Cardiac septum (tissue), 1 donor: ENCODE measurements around the gene SLC39A10. TPM values are rescaled to one million over a fixed set of nuclear protein-coding genes. Genes with fewer than 3 reads are reported as not detected.

Experiments used
- DNase-seq: peaks from one replicate; pipeline ENCODE4 v3.0.0-alpha.2; 2020; ENCODE audit warnings: low spot score
- intact Hi-C: fragments of 100-400 bp; cut with DNase I; formaldehyde crosslinking; loops from one replicate; pipeline ENCODE4 v1.14.0; 2022
- total RNA-seq: library from RNA; stranded (reverse); fragmentation: NEBNext Ultra II Directional; extraction: Animal tissue kit (Norgen Biotek cat#: 25700); gene quantifications from one replicate; pipeline ENCODE4 v1.2.1, GENCODE V29; 2021
- donor health status: DM: no; HTN: no; CAD: no.

SLC39A10 gene
- total RNA-seq, 1 donor from 2014 or later = 21.5 TPM

GRCh38 chr2:195768431-195768830 lies 111.4 kb downstream of the SLC39A10 start:
- DNase-seq = no peak
- intact Hi-C loops = no loop called here

- intact Hi-C loops = no loop called here
- no peak for DNase-seq
Measured at GRCh38 chr2:195769975-195770374, 112.9 kb downstream of the SLC39A10 start.

- DNase-seq = no peak
- intact Hi-C loops = no loop called here
Measured at GRCh38 chr2:195779491-195779890, 122.5 kb downstream of the SLC39A10 start.

- intact Hi-C loops = no loop called here
- DNase-seq = no peak
Measured at GRCh38 chr2:195782156-195782555, 125.1 kb downstream of the SLC39A10 start.
